Small intestine (tissue), 7 donors: ENCODE results near the gene TMPRSS3. TPM values are rescaled to one million over a fixed set of nuclear protein-coding genes. Genes with fewer than 3 reads are reported as not detected.

Source experiments
- DNase-seq, 2 donors: peaks; one replicate each; pipeline versions ENCODE4 v3.0.0 to v3.0.0-alpha.2; 2013
- FAIRE-seq: peaks from 2 replicates; lab custom pipeline; 2012; peaks lifted over from hg19 to GRCh38; lab: Jason Lieb, UNC
- H3K27ac ChIP-seq, 3 donors: one replicate each; pipeline ENCODE4 v1.5.1; 2013; ENCODE audit warnings: low read length in 2 of 3, mild to moderate bottlenecking in 2 of 3, control low read depth in 1 of 3, inconsistent platforms in 1 of 3, low read depth in 1 of 3, moderate library complexity in 1 of 3
- H3K27me3 ChIP-seq, 3 donors: one replicate each; pipeline ENCODE4 v1.6.1; 2013; ENCODE audit warnings: low read length in 3 of 3, inconsistent platforms in 1 of 3; ENCODE audit not compliant: control insufficient read depth in 3 of 3, insufficient read depth in 3 of 3
- H3K36me3 ChIP-seq, 3 donors: one replicate each; pipeline ENCODE4 v1.6.1; 2013; ENCODE audit warnings: low read length in 3 of 3, inconsistent platforms in 1 of 3, low read depth in 1 of 3, mild to moderate bottlenecking in 1 of 3, moderate library complexity in 1 of 3; ENCODE audit not compliant: control insufficient read depth in 3 of 3, insufficient read depth in 2 of 3
- H3K4me1 ChIP-seq, 3 donors: one replicate each; pipeline ENCODE4 v1.6.1; 2013; ENCODE audit warnings: low read length in 2 of 3, inconsistent platforms in 1 of 3, low read depth in 1 of 3, mild to moderate bottlenecking in 1 of 3, moderate library complexity in 1 of 3; ENCODE audit not compliant: control insufficient read depth in 3 of 3, insufficient read depth in 2 of 3
- H3K4me3 ChIP-seq, 3 donors: one replicate each; pipeline ENCODE4 v1.5.1; 2013; ENCODE audit warnings: low read length in 3 of 3, control low read depth in 1 of 3, inconsistent platforms in 1 of 3, low read depth in 1 of 3, mild to moderate bottlenecking in 1 of 3, moderate library complexity in 1 of 3
- H3K9me3 ChIP-seq, 2 donors: one replicate each; pipeline ENCODE4 v1.6.1; 2013; ENCODE audit warnings: low read depth in 1 of 2, low read length in 1 of 2; ENCODE audit not compliant: control insufficient read depth in 2 of 2, insufficient read depth in 1 of 2
- WGBS, 3 donors: extraction: QIAGEN DNeasy Blood & Tissue Kit; methylation state at CpG; one replicate each; pipeline ENCODE4 v1.1.7; 2013; 5-methylcytosine and 5-hydroxymethylcytosine counted together
- polyA plus RNA-seq, 4 donors: library from polyadenylated mRNA; stranded (reverse) in 3 of 4; unstranded in 1 of 4; fragments of 200-250 nt in 3 of 4; fragments of 120-200 nt in 1 of 4; gene quantifications; one replicate each; pipeline versions ENCODE4 v1.2.1 to v1.2.3, GENCODE V29; 2013
- donor health status: healthy with polysubstance abuse.
- donor health status: control.
- donor health status: control.
- donor health status: Bipolar disorder and iron deficiency.
- donor health status: healthy.

Gene TMPRSS3
- polyA plus RNA-seq, 4 donors: 1.1 to 9.2 (median 2.6) TPM

GRCh38 chr21:42367367-42368165 is 28.3 kb downstream of the TMPRSS3 start:
- Histone ChIP-seq H3K27ac (no peak overlapping the region), H3K4me3 (no peak overlapping the region), H3K36me3 (peaks cover 0 to 8% (median 0%) of the 10 kb centered on the region in 3 donors), H3K9me3 (no peaks in the 10 kb centered on the region), H3K27me3 (no peaks in the 10 kb centered on the region), H3K4me1 (peaks cover 0 to 23% (median 0%) of the 10 kb centered on the region in 3 donors)
- FAIRE-seq (no peak), DNase-seq (peak in 1 of 2 donors; percentile 59)
- WGBS, 3 donors: 81 to 85% (median 82%) methylated on average over 14 of the region's 14 CpGs

DNA sequence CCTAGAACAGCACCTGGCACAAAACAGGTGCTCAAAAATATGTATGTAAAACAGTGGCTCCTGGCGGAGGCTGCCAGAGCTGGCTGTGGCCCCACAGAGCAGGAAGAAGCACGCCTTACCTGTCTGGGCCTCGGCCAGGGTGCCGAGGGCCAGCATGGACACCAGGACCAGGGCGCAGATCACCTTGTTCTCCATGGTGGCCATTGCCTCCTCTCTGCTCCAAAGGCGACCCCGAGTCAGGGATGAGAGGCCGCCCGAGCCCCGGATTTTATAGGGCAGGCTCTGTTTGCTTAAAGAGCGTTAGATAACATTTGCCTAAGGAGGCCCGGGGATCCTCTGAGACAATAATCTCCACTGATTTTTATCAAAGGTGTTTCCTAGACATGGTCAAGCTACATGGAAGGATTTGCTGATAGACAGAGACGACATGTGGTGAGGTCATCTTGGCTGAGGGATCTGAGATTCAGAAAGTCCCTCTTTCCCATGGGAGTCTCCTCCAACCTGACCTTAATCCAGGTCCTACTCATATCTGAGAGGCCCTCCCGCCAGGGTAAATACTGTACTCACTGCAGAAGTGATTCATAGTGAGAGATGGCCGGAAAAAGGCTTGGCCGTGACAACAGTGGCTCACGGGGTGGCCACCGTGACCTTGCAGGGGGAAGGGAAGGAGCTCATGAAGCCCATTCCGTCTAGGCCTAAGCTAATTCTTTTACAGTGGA is 29.4 kb downstream of the TMPRSS3 start, which contains the start of gene TFF1:
TSS of gene TFF1 (minus strand) at position 244 of the 719 bp plus-strand sequence. CDS start at position 204, 40 bp downstream.
- H3K27ac ChIP-seq: peak within 1 kb of the TSS in 1 of 3 donors; percentile 65
- no peak within 1 kb of the TSS for H3K4me3 ChIP-seq
- no peaks in the 10 kb centered on the region for H3K9me3 ChIP-seq
- H3K4me1 ChIP-seq: peaks cover 0 to 23% (median 0%) of the 10 kb centered on the region in 3 donors
- DNase-seq (peak; percentile 30 to 86), FAIRE-seq (no peak)
- 60 to 71% (median 68%) methylated on average over 19 of the region's 19 CpGs for WGBS, 3 donors
- H3K36me3 ChIP-seq: peaks cover 0 to 3% (median 0%) of the 10 kb centered on the region in 3 donors
- no peaks in the 10 kb centered on the region for H3K27me3 ChIP-seq

- Histone ChIP-seq H3K4me3 (no peak overlapping the region), H3K4me1 (peaks cover 0 to 23% (median 0%) of the 10 kb centered on the region in 3 donors), H3K9me3 (no peaks in the 10 kb centered on the region), H3K36me3 (peaks cover 0 to 2% (median 0%) of the 10 kb centered on the region in 3 donors), H3K27me3 (no peaks in the 10 kb centered on the region), H3K27ac (no peak overlapping the region)
- DNase-seq (no peak), FAIRE-seq (no peak)
- WGBS, 3 donors: 69 to 85% (median 83%) methylated on average over 6 of the region's 6 CpGs
Measured at GRCh38 chr21:42365770-42366169, 30.1 kb downstream of the TMPRSS3 start.

DNA sequence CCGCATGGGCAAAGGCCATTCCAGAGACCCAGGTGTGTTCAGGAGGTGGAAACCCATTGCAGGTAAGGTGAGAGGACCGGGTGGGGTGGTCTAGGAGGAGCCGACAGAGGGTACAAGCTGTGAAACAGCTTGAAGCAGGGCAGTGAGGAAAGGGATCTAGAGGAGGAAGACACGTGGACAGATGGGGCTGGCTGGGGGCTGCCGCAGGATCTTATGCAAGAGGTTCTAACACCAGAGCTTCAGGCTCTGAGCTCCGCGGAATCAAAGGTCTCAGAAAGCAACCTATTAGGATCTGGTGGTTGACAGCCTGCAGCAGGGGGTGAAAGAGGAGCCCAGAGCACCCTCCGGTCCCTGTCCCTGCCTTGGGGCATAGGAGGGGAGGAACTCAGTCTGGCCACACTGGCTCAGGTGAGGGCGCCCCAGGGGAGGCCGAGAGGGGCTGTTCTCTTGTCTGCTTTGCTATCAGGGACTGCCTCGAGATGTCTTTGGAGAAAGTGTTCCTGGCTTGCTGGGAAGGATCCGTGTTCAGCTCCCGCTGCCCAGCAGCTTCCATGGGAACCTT is 31.5 kb downstream of the TMPRSS3 start:
- H3K36me3 ChIP-seq: peaks cover 0 to 2% (median 0%) of the 10 kb centered on the region in 3 donors
- DNase-seq (no peak), FAIRE-seq (no peak)
- no peak overlapping the region for H3K4me3 ChIP-seq
- H3K4me1 ChIP-seq: peaks cover 0 to 23% (median 0%) of the 10 kb centered on the region in 3 donors
- no peak overlapping the region for H3K27ac ChIP-seq
- peaks cover 0 to 10% of the 10 kb centered on the region in 2 donors for H3K9me3 ChIP-seq
- no peaks in the 10 kb centered on the region for H3K27me3 ChIP-seq
- 77 to 85% (median 81%) methylated on average over 13 of the region's 13 CpGs for WGBS, 3 donors

- peaks cover 0 to 10% of the 10 kb centered on the region in 2 donors for H3K9me3 ChIP-seq
- H3K27me3 ChIP-seq: no peaks in the 10 kb centered on the region
- FAIRE-seq (no peak), DNase-seq (peak; percentile 24 to 56)
- H3K4me1 ChIP-seq: peaks cover 0 to 23% (median 0%) of the 10 kb centered on the region in 3 donors
- peaks cover 0 to 2% (median 0%) of the 10 kb centered on the region in 3 donors for H3K36me3 ChIP-seq
- no peak overlapping the region for H3K27ac ChIP-seq
- H3K4me3 ChIP-seq: no peak overlapping the region
- WGBS, 3 donors: 27 to 44% (median 32%) methylated on average over 8 of the region's 8 CpGs
Measured at GRCh38 chr21:42363312-42363711, 32.5 kb downstream of the TMPRSS3 start.

DNA sequence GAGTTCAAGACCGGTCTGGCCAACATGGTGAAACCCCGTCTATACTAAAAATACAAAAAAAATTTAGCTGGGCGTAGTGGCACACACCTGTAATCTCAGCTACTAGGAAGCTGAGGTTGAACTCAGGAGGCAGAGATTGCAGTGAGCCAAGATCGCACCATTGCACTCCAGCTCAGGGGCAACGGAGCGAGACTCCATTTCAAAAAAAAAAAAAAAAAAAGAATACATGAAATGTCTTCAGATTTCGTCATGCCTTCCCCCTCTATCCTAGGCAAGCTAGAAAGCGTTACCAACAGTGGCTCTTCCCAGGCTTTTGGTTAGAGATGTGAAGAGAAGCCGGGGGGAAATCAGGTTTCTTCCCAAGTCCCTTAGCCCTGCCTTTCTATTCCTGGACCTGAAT is 33.2 kb downstream of the TMPRSS3 start:
- WGBS, 3 donors: 61 to 75% (median 74%) methylated on average over 9 of the region's 9 CpGs
- FAIRE-seq (no peak), DNase-seq (no peak)
- H3K9me3 ChIP-seq: peaks cover 0 to 10% of the 10 kb centered on the region in 2 donors
- H3K4me1 ChIP-seq: peaks cover 0 to 20% (median 0%) of the 10 kb centered on the region in 3 donors
- peaks cover 0 to under 1% (median 0%) of the 10 kb centered on the region in 3 donors for H3K36me3 ChIP-seq
- no peak overlapping the region for H3K27ac ChIP-seq
- no peak overlapping the region for H3K4me3 ChIP-seq
- no peaks in the 10 kb centered on the region for H3K27me3 ChIP-seq

DNA sequence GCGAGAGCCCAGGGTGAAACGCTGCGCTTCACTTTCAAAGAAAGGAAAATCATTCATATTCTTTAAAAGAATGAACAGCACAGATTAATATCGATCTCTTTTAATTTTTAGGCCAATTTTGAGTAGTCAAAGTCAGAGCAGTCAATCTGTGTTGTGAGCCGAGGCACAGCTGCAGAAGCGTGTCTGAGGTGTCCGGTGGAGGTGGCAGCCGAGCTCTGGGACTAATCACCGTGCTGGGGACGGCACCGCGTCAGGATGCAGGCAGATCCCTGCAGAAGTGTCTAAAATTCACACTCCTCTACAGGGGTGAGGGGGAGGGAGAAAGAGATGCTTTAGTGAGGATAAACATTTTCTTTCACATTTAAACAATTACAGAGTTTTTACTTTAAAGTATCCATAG is 33.7 kb downstream of the TMPRSS3 start:
- FAIRE-seq (no peak), DNase-seq (no peak)
- H3K27me3 ChIP-seq: peaks cover 0 to 1% (median 0%) of the 10 kb centered on the region in 3 donors
- H3K27ac ChIP-seq: no peak overlapping the region
- peaks cover 0 to 15% (median 0%) of the 10 kb centered on the region in 3 donors for H3K4me1 ChIP-seq
- no peak overlapping the region for H3K4me3 ChIP-seq
- peaks cover 0 to 14% of the 10 kb centered on the region in 2 donors for H3K9me3 ChIP-seq
- 80 to 93% (median 84%) methylated on average over 12 of the region's 12 CpGs for WGBS, 3 donors
- H3K36me3 ChIP-seq: no peaks in the 10 kb centered on the region

- 46 to 59% (median 56%) methylated on average over 7 of the region's 7 CpGs for WGBS, 3 donors
- H3K27ac ChIP-seq: no peak overlapping the region
- H3K4me3 ChIP-seq: no peak overlapping the region
- no peaks in the 10 kb centered on the region for H3K36me3 ChIP-seq
- peaks cover 0 to 6% (median 0%) of the 10 kb centered on the region in 3 donors for H3K4me1 ChIP-seq
- no peak for DNase-seq
- no peak for FAIRE-seq
- H3K27me3 ChIP-seq: peaks cover 0 to 2% (median 0%) of the 10 kb centered on the region in 3 donors
- H3K9me3 ChIP-seq: peaks cover 0 to 22% of the 10 kb centered on the region in 2 donors
Measured at GRCh38 chr21:42361286-42361685, 34.6 kb downstream of the TMPRSS3 start.
